GM19025 (cell line): ENCODE data around the gene MRPS27.
"Not testable (repeated sequence)": the region's sequence is repeated elsewhere in the genome, so short reads cannot be mapped to it uniquely, and the experiment has no call there.

ENCODE experiments used
- ATAC-seq: cut with Tn5 transposase; IDR thresholded peaks from one replicate; pipeline ENCODE4 v1.9.1; 2021; ENCODE audit warnings: mild to moderate bottlenecking, low read depth, moderate library complexity; ENCODE audit not compliant: unreplicated experiment

Gene MRPS27

DNA sequence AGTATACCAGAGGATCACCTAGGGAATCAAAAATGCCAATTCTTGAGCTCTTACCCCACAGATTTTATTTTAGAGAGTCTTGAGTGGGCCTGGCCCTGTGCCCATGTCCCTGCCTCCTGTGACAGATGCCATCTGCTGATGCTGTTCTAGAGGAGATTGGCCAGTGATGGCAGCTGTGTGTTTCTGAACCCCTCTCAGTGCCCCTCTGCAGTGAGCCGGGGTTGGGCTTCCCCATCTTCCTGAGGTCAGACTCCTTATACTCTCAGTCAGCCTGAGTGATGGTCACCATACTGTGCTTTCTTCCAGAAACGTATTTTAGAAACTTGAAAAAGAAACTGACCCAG is 6.2 kb upstream of the MRPS27 start:
- ATAC-seq = no peak

DNA sequence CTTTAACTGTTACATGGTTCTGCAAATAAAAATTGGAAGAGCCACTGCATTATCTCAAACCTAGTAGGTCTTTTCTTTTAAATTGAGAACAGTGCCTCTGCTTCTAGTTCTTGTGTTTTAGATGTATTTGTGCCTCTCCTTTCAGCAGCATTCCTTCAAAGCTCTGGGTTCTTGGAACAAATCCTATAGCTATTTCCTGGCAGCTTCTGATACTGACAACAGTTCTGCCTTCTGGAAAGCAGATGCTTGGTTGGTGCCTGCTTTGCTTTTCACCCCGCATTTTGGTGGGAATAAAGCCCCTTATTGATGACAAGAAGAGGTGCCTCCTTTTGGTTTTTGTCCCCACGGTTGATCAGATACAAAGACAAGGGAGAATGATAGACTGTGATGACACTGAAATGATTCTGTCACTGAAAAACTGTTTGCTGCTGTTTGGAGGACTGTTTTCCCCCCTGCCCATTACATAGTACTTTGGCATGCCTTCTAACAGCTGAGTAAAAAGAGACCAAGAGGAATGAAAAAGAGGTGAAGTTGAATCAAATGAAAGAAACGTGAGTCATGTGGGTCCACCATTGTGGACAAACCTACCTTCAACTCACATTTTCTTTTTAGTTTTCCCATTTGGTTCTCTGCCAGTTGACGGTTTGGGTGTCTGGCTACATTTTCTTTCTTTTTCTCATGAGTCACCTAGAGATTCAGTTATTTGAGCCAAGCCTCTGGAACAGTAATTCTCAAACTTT is 5.7 kb upstream of the MRPS27 start:
- no peak for ATAC-seq

DNA sequence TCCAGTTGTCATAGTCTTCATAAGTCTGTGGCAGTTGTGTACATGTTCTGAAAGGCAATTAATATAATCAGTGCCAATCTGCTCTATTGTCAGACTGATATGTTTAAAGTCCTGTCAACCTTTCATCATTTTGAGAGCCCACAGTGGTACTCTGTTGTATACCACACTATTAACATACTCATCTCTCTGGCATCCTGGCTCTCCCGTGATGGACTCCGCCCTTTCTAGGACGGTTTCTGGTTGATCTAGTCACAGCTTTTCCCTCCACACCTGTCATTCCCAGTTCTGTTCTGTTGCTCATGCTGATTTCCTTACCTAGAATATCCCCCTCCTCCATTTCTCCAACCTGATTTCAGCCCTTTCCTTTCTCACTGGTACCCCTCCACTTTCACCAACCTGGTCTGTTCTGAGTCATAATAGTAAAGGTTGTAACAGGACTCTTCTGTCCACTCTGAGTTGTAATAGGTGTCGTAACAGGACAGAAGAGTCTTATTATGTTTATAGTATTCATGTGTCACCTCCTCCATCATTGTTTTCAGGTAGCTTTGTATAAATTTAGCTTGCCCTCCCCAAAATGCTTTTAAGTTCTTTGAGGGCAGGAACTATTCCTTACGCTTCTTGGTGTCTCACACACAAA is 4.3 kb upstream of the MRPS27 start:
- no peak for ATAC-seq

DNA sequence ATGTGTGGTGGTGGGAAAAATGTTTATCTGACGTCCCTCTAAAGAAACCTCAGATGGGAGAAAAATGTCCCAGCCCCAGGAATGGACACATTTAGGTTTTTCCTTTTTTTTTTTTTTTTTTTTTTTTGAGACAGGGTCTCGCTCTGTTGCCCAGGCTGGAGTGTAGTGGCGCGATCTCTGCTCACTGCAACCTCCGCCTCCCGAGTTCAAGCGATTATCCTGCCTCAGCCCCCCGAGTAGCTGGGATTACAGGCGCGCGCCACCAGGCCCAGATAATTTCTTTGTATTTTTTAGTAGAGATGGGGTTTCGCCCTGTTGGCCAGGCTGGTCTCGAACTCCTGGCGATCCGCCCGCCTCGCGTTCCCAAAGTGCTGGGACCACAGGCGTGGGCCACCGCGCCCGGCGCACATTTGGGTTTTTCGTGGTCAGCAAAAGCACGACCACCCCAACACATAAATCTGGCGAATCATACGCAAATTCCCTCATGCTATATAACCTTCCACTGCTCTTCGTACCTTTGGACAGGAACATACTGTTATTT is 535 bp downstream of the MRPS27 start:
- ATAC-seq = not testable (repeated sequence)

DNA sequence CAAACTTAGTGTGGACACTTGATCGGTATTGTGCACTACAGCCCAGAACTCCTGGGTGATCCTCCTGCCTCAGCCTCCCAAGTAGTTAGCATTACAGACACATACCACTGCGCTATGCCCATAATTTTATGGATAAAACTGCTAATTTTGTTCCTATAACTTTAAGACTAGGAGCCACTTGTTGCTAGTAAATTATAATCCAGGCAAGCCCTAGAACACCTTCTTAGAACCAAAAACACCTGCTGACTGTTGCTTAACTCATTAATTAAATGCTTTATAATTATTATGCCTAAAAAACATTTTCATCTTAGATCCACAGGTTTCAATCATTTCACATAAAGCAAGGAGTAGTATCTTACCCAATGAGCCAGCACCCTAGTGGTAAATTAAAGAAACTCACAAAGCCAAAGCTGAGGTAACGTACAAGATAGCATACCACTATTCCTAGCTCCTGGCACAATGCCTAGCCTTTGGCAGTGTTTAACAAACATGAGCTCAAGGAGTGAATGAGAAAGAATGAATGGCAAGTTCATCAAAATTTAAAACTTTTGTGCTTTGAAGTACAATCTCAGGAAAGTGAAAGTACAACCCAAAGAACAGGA is 5.4 kb downstream of the MRPS27 start:
- ATAC-seq = no peak

DNA sequence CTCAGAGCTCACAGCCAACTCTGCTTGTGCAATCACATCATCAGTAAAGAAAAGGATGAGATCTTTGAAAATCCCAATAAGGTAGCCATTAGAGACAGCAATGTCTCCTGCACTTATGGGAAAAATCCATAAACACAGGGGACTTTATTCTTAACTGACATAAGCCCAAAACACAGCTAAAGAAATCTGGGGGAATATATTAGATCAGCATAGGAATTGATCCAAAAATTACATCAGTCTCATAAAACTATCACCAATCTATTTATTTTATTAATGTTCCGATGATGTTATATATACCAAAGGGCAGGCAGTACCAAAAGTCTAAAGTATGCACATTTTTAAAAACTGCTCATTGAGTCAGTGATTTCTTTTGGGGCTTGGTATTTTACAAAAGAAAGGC is 6.9 kb downstream of the MRPS27 start:
- ATAC-seq = no peak

DNA sequence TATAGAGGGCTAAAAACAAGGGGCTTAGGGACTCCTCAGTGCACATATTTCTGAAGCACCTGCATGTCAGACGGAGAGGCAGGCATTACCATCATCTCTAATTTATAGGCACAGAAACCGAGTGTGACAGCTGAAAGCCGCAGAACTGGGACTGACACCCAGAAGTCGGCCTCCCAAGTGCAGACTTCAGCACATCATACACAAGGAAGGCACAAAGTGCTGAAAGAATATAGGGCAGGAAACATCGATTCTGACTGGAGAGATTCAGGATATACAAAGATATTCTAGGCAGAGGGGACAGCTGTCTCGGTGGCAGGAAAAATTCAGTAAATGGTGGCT is 11.2 kb downstream of the MRPS27 start:
- no peak for ATAC-seq

DNA sequence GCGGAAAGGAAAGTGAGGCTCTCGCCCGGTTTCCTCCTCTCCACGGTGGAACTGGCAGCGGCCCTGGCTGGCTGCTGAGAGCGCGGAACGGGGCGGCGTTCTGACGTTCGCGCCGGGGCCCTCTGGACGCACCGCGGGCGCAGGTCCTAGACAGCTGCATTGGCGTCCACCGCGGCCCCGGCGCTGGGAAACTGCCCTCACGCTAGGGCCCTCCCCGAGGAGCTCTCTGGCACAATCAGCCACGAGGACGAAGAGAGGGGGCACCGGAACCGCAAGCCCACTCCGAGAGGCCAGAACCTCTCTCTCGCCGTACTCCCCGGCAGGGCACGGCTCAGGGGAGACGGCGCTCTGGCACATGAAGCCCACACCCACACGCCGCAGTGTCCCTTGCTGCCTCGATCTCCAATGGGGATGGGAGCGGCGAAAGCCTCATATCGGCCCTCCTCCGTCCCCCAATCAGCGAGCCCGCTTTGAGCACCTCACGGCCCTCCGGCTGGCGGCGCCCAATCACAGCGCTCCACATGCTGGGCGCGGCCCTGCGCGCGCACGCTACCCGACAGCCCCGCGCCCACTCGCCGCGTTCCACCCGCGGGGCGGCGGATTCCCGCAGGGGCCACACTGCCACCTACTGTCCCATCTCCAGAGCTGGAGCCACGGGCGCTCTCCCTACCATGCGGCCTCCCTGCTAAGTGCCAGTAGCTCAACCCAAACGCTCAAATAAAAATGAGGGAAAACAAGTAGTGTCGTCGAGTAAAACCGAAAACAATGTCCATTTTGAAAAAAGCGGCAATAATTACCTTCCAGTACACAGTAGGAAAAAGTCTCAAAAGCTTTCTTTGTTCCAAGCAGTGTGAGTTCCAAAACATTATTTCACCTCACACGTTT is 11.8 kb downstream of the MRPS27 start:
- peak; percentile 90 for ATAC-seq

DNA sequence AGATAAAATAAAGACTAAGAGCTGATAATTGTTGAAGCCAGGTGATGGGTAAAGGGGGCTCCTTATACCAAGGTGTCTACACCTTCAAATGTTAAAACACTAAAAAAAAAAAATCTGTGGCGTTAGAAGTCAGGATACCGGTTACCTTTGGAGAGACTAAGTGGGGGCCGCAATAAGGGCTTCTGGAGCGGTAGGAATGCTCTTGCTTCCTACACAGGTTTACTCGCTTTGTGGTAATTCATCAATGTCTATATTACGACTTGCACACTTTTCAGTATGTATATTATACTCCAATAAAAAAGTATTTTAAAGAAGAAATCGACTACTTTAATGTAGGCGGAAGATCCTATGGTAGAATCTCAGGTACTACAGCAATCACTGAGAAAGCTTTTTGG is 12.5 kb downstream of the MRPS27 start:
- no peak for ATAC-seq

DNA sequence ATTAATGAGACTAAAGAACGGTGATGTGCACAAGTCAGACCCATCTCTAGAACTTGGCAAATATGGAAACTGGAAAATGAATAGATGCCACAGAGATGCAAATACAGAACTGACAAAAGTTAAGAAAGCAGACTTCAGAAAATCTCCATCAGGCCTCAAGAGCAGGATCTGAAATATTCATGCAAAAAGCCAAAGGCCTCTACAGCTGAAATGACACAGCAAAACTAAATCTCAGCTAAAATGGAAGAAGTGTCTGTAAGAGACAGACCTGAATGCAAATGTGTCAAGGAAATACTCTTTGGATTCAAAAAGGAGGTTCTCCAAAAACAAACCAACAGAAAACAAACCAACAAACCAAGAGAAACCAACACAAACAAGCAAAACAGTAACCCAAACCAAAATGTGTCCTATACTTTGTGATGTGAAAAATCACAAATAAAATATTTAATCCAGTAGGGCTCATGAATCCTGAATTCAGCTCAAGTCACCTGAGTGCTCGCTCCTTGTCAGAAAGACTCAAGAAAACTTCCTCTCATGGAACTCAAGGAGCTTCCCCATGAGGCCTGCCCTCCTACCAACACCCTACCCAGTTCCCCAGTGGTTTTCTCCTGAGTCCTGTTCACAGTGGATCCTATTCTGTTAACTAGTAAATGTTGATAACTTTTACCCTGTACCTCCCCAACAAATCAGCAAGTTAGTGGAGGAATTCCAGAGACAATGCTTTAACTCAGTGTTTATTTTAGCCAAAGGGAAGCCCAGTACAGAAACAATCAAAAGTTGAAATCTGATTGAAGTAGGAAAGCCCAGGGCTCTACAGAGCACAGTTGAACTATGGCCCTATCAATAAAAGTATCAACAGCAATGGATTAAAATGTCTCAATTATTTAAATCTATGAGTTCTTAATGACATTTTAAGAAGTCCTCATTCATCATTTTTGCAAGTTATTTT is 14.6 kb downstream of the MRPS27 start:
- no peak for ATAC-seq

DNA sequence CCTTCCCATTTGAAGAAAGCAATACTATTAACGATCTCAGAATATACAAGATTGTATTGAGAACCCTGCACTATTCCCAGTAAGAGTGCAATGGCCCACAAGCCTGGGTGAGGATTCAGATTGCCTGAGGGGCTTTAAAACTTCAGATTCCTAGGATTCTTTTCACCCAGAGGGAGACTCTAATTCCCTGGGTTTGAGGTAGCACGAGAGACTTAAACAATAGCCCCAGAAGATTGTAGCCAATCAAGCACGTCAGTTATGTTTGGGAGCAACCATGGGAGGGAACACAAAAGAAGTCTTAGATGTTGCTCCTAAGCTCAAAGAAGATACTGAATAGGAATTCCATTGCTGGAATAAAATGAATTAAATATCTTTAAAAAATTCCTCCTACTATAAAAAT is 17.9 kb downstream of the MRPS27 start:
- ATAC-seq = no peak

DNA sequence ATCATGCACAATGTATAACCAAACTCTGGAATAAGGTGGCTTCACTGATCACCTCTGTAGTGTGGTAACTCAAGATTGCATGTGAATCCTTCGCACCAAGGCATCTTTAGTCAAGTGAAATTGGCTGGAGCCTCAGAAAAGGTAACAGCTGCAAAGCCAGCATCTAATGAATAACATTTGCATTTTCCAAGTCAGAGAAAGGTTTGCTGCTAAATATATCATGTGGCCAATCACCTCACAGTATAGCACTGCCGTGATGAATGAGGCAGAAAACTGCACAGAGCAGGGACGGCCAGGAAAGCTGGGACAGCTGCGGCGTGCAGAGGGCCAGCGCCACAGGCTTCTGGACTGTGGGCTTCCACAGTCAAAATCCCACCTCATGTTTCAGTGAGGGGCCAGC is 18.5 kb downstream of the MRPS27 start:
- peak; percentile 50 for ATAC-seq

DNA sequence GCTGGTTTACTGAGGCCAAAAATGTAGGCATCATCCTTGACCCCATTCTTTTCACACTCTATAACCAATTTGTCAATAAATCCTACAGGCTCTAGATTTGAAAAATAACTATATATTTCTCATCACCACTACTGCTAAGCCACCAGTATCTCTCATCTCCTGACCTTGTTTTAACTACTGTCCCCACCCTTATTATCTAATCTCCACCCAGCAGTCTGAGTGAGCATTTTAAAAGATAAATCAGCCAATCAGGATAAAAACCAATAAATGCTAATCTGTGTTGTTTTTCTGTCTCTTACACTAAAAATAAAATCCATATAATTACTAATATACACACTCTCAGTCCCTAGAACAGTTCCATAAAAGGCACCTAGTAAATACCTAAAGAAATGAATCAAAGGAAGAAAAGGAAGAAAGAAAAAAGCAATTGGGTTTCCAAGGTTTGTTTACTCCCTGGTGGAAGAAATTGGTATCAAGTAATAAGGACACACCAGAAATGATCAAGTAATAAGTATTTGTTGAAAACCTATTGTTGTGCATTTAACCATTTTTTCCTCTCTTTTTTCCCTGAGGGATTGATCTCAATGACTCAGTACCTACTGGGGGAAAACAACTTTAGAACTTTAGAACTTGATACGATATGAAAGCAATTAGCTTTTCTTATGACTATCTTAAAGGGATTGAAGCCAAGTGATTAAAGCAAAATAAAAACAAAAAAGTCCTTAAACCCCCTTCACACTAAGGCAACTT is 19.3 kb downstream of the MRPS27 start:
- no peak for ATAC-seq

DNA sequence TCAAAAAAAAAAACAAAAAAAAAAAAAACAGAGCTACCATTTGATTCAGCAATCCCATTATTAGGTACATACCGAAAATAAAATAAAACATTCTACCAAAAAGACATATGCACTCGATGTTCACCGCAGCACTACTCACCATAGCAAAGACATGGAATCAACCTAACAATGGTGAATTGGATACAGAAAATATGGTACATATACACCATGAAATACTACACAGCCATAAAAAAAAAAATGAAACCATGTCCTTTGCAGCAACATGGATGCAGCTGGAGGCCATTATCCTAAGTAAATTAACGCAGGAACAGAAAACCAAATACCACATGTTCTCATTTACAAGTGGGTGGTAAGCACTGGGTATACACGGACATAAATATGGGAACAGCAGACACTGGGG is 21.3 kb downstream of the MRPS27 start:
- ATAC-seq = no peak

DNA sequence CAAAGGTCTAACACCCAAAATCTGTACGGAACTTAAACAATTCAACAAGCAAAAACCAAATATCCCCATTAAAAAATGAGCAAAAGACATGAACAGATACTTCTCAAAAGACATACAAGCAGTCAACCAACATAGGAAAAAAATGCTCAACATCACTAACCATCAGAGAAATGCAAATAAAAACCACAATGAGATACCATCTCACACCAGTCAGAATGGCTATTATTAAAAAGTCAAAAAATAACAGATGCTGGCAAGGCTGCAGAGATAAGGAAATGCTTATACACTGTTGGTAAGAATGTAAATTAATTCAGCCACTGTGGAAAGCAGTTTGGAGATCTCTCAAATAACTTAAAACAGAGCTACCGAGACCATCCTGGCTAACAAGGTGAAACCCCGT is 21.9 kb downstream of the MRPS27 start:
- not testable (repeated sequence) for ATAC-seq

DNA sequence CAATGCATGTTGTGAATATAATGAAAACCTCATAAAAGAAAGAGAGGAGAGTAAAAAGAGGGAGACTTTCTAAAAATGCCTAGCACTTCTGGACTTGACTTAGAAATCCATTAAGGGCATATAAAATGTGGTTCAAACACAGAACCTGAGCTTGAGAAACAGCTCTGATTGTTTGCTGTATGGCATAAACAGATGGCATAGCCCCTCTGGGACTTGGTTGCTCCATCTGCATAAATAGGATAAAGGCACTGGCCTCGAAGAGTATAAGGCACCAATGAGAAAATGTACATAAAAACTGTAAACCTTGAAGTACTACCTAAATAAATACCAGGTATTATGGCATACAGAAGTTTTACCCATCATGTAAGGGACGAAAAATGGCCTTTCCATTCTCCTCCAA is 23.8 kb downstream of the MRPS27 start:
- ATAC-seq = no peak

DNA sequence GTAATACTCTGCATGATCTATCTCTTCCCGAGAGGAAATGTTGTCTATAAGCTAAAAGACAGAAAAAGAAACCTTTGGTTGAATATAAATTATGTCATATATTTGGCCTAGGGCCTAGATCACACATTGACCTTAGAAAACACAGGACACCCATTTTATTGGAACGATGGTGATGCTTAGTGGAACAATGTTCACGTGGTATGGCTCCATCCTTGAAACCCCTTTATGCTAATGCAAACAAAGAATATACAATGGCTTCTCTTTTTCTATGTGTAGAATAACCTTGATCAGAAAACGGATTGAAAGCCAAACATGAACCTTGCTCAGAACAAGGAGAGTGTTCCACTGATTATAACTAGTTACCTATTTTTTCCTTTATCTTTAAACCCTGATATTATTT is 24.5 kb downstream of the MRPS27 start:
- ATAC-seq = no peak

DNA sequence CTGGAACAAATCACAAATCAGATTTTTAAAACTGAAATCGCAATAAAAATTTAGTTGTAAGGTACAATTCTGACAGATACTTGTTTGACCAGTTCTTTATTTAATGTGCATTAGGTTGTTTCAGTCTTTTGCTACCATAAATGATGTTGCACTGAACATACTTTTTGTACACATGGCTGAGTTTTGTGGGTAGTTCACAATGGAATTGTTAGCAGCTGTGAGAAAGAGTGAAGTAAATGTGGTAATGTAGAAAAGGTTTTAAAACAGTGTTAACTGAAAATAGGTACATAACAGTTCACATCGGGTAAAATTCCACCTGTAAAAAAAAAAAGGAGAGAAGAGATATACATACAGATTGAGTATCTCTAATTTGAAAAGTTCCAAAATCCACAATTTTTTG is 25.6 kb downstream of the MRPS27 start:
- no peak for ATAC-seq

DNA sequence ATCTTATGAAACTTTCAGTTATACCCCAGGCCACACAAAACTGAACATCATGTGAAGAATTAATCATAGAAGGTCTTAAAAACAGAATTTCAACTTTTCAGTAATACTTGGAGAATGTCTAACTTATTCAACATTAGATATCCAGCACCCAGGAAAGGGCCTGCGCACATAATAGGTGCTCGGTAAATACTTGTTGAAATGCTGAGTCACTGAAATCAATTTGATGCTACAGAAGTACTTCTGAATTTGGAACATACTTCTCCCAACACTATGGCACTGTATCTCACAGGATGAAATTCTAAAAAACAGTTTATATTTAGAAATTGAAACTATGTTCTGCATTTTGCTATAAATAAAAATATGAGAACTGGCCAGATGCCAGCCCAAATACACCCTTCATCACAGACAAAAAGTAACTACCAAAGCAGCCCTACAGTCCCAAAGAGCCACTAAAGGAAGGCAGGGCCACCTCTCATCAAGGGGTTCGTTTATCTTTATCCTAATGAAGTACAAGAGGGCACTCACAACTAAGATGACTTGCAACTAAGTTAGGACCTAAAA is 26.5 kb downstream of the MRPS27 start:
- ATAC-seq = no peak
